ENCODE measurements around the gene TECPR1. TPM values are rescaled to one million over a fixed set of nuclear protein-coding genes. Genes with fewer than 3 reads are reported as not detected.

TECPR1 gene
- total RNA-seq, 1 experiment from 2014 or later, result 13.9 TPM

DNA sequence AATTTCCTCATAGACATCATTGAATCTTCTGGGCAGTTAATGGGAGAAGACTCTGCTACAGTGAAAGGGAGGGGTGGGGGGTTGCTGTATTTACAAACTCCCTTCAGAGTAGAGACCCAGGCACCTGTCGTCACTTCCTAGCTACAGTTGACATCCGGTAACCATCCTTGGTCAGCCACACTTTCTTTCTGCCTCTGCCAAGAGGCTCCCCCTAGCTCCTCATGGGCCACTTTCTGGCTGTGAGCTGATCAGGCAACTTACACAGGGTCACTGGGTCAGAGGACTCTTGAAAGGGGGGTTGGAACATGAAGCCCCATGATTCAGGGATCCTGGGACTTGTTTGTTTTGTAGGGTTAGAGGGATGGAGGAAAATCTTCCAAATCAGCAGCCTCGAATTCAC lies 1.2 kb downstream of the TECPR1 start:
- no peak overlapping the region for H2AK5ac ChIP-seq (ENCODE audit: insufficient read length, low read length)
- no peak overlapping the region for H2BK5ac ChIP-seq (ENCODE audit: insufficient read length, low read length)
- H3K23ac ChIP-seq (ENCODE audit: insufficient read length, low read depth, low read length), result no peak overlapping the region
- no CpG with 5 or more reads among the region's 3 CpGs for WGBS (ENCODE audit: extremely low coverage, insufficient read length, low lambda C conversion rate)
- peaks cover 14 to 19% of the 10 kb centered on the region in 2 experiments for H3K4me1 Mint-ChIP-seq
- H3K9ac ChIP-seq (ENCODE audit: extremely low read depth, insufficient read length, low read length), result no peak overlapping the region
- H3K79me1 ChIP-seq (ENCODE audit: insufficient read depth, low read depth, low read length, poor library complexity, severe bottlenecking), result no peaks in the 10 kb centered on the region
- no peaks in the 10 kb centered on the region for H3K9me3 ChIP-seq (ENCODE audit: control insufficient read depth, low read depth, low read length)
- no peak overlapping the region for H4K91ac ChIP-seq (ENCODE audit: insufficient read length, low read depth, low read length)
- TF ChIP-seq, protein P1, sequence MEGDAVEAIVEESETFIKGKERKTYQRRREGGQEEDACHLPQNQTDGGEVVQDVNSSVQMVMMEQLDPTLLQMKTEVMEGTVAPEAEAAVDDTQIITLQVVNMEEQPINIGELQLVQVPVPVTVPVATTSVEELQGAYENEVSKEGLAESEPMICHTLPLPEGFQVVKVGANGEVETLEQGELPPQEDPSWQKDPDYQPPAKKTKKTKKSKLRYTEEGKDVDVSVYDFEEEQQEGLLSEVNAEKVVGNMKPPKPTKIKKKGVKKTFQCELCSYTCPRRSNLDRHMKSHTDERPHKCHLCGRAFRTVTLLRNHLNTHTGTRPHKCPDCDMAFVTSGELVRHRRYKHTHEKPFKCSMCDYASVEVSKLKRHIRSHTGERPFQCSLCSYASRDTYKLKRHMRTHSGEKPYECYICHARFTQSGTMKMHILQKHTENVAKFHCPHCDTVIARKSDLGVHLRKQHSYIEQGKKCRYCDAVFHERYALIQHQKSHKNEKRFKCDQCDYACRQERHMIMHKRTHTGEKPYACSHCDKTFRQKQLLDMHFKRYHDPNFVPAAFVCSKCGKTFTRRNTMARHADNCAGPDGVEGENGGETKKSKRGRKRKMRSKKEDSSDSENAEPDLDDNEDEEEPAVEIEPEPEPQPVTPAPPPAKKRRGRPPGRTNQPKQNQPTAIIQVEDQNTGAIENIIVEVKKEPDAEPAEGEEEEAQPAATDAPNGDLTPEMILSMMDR (conservative IDR thresholded peaks at IDR 0.05), result no peak
- H3K27ac ChIP-seq (ENCODE audit: insufficient read length, low read depth, low read length), result no peak overlapping the region
- H2AFZ ChIP-seq (ENCODE audit: low read length), result no peak overlapping the region
- no peaks in the 10 kb centered on the region for H3K9me3 Mint-ChIP-seq
- no peaks in the 10 kb centered on the region for H3K27me3 Mint-ChIP-seq (ENCODE audit: low read depth)
- no peak overlapping the region for H2BK15ac ChIP-seq (ENCODE audit: low read depth, low read length)
- no peaks in the 10 kb centered on the region for H4K20me1 ChIP-seq (ENCODE audit: control insufficient read depth, insufficient read depth, insufficient read length)
- H3K23me2 ChIP-seq (ENCODE audit: insufficient read length, low read depth, low read length, poor library complexity, severe bottlenecking), result peaks cover 6% of the 10 kb centered on the region
- no peak overlapping the region for H3T11ph ChIP-seq (ENCODE audit: low read length)
- H3K18ac ChIP-seq (ENCODE audit: insufficient read length, low read depth, low read length), result no peak overlapping the region
- H3K4me2 ChIP-seq (ENCODE audit: insufficient read depth, insufficient read length, low read length), result peak overlapping the region; percentile 65
- H3K4me3 Mint-ChIP-seq, result peak overlapping the region; percentile 96 to 97
- H3K4me1 ChIP-seq (ENCODE audit: insufficient read depth, low read length), result no peaks in the 10 kb centered on the region
- H3K36me3 Mint-ChIP-seq (ENCODE audit: insufficient read depth in 1 of 3, low read depth in 3 of 3), result no peaks in the 10 kb centered on the region; a peak in 2 of 7 replicates
- H3K27ac Mint-ChIP-seq, result no peak overlapping the region; a peak in 1 of 7 replicates
- no peak overlapping the region for H3K56ac ChIP-seq (ENCODE audit: insufficient read length, low read depth, low read length)
- no peaks in the 10 kb centered on the region for H3K79me2 ChIP-seq (ENCODE audit: insufficient read depth, low read length)
- H4K8ac ChIP-seq (replicated peaks; ENCODE audit: insufficient read length, low read depth, low read length), result no peak overlapping the region
- no peak overlapping the region for H3K4ac ChIP-seq (ENCODE audit: low read depth, low read length)
- H3K27me3 ChIP-seq (ENCODE audit: insufficient read depth, low read length), result no peaks in the 10 kb centered on the region
- H2BK20ac ChIP-seq (ENCODE audit: low read depth, low read length, poor library complexity, severe bottlenecking), result no peak overlapping the region
- H3K14ac ChIP-seq (ENCODE audit: insufficient read depth, low read length), result no peak overlapping the region
- DNase-seq, result no peak
- no peak overlapping the region for H2BK120ac ChIP-seq (ENCODE audit: low read depth, low read length, poor library complexity, severe bottlenecking)
- no peak overlapping the region for H2BK12ac ChIP-seq (ENCODE audit: insufficient read length, low read depth, low read length)
- H4K5ac ChIP-seq (ENCODE audit: insufficient read length, low read depth, low read length), result no peak overlapping the region
